Lower leg skin (tissue), 3 donors: ENCODE measurements around the gene RANBP3.

Experiments used
- POLR2A ChIP-seq, 2 donors: fragments of 450-650 bp; IDR thresholded peaks; one replicate each; pipeline ENCODE4 v1.6.1; 2016 to 2017; ENCODE audit warnings: antibody characterized with exemption in 2 of 2, mild to moderate bottlenecking in 1 of 2, moderate library complexity in 1 of 2
- TF ChIP-seq, protein P1 (sequence below), 3 donors: fragments of 450-650 bp; IDR thresholded peaks; one replicate each; pipeline ENCODE4 v1.5.1; 2016; ENCODE audit warnings: antibody characterized with exemption in 3 of 3, mild to moderate bottlenecking in 3 of 3, moderate library complexity in 2 of 3

DNA sequence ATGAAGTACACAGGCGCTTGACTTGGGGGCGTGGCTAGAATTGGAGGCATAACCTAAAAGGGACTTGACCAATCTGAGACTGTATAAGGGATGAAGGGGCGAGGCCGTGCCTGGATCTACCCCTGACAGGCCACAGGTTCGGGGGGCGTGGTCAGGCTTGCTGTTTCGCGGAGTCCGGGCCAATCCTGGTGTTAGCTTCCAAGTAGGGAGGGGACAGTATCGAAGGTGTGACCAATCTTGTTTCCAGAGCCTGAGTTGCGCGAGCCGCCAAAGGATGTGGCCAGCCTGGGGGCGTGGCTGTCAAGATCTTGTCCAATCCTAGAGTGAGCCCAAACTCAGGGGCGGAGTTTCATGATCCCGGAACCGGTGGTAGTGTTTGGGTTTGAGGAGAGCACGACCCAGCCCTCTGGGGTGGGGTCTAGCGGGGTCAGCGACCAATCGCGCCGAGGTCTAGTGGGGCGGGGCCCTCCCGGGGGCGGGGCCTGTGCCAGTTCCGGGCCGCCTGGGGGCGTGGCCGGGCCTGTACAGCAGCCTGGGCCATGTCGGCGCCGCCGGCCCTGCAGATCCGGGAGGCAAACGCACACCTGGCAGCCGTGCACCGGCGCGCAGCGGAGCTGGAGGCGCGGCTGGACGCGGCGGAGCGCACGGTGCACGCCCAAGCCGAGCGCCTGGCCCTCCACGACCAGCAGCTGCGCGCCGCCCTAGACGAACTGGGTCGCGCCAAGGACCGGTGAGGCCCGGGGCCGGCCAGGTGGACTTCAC, 73.4 kb downstream of the RANBP3 start, which contains the start of gene VMAC:
- TF ChIP-seq, protein P1, sequence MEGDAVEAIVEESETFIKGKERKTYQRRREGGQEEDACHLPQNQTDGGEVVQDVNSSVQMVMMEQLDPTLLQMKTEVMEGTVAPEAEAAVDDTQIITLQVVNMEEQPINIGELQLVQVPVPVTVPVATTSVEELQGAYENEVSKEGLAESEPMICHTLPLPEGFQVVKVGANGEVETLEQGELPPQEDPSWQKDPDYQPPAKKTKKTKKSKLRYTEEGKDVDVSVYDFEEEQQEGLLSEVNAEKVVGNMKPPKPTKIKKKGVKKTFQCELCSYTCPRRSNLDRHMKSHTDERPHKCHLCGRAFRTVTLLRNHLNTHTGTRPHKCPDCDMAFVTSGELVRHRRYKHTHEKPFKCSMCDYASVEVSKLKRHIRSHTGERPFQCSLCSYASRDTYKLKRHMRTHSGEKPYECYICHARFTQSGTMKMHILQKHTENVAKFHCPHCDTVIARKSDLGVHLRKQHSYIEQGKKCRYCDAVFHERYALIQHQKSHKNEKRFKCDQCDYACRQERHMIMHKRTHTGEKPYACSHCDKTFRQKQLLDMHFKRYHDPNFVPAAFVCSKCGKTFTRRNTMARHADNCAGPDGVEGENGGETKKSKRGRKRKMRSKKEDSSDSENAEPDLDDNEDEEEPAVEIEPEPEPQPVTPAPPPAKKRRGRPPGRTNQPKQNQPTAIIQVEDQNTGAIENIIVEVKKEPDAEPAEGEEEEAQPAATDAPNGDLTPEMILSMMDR (IDR thresholded peaks at IDR 0.05): no peak
- no peak for TF ChIP-seq POLR2A (IDR thresholded peaks at IDR 0.05)
